Naive thymus-derived CD4-positive, alpha-beta T cell (primary cell): ENCODE results near the gene CCNYL1. TPM values are rescaled to one million over a fixed set of nuclear protein-coding genes. Genes with fewer than 3 reads are reported as not detected.
A peak's percentile ranks its signal among the peaks of the same experiment; 100 is the strongest.
"Not testable (repeated sequence)": the region's sequence is repeated elsewhere in the genome, so short reads cannot be mapped to it uniquely, and the experiment has no call there.

Experiments used
- ATAC-seq: fragments of 150-1000 bp; cut with Tn5 transposase; 2 replicates; pipeline ENCODE4 v1.10.0; 2021; ENCODE audit warnings: mild to moderate bottlenecking, moderate library complexity
- CTCF ChIA-PET: fragments of 350-600 bp; sonication (Branson Sonifier 250); formaldehyde crosslinking; loops from one replicate; lab custom pipeline; 2021; ENCODE audit warnings: antibody characterized with exemption; lab: Charles Lee
- POLR2A ChIA-PET: fragments of 350-600 bp; sonication (Branson Sonifier 250); formaldehyde crosslinking; loops from one replicate; lab custom pipeline; 2021; ENCODE audit warnings: antibody characterized with exemption, inconsistent platforms; lab: Charles Lee
- DNase-seq, 9 donors: peaks; one replicate each; pipeline versions ENCODE4 v3.0.0 to v3.0.0-alpha.2; 2020 to 2022; ENCODE audit warnings: mixed read lengths in 1 of 9
- H3K27ac ChIP-seq: one replicate; pipeline ENCODE4 v1.7.0; 2013; ENCODE audit warnings: mild to moderate bottlenecking, low read depth, low read length, moderate library complexity
- H3K27me3 ChIP-seq, 2 donors: one replicate each; pipeline ENCODE4 v1.7.0; 2013; ENCODE audit warnings: low read length in 2 of 2, mild to moderate bottlenecking in 2 of 2, moderate library complexity in 2 of 2; ENCODE audit not compliant: control insufficient read depth in 2 of 2, insufficient read depth in 2 of 2
- H3K36me3 ChIP-seq, 3 experiments: 1 replicate in 2 of 3; 2 replicates in 1 of 3; pipeline ENCODE4 v1.7.0; 2013; ENCODE audit warnings: low read length in 3 of 3, mild to moderate bottlenecking in 3 of 3, moderate library complexity in 1 of 3; ENCODE audit not compliant: insufficient read depth in 3 of 3, control insufficient read depth in 2 of 3
- H3K4me1 ChIP-seq, 2 donors: one replicate each; pipeline ENCODE4 v1.7.0; 2013; ENCODE audit warnings: low read length in 2 of 2, mild to moderate bottlenecking in 2 of 2, moderate library complexity in 1 of 2; ENCODE audit not compliant: control insufficient read depth in 2 of 2, insufficient read depth in 2 of 2
- H3K4me3 ChIP-seq: 2 replicates; pipeline ENCODE4 v1.7.0; 2013; ENCODE audit warnings: mild to moderate bottlenecking, low read length
- H3K9me3 ChIP-seq, 3 experiments: 1 replicate in 2 of 3; 2 replicates in 1 of 3; pipeline ENCODE4 v1.7.0; 2013; ENCODE audit warnings: low read length in 3 of 3; ENCODE audit not compliant: control insufficient read depth in 2 of 3
- H3K27ac Mint-ChIP-seq, 9 donors: one replicate each; pipeline ENCODE4 v1.8.0; 2020 to 2022; ENCODE audit warnings: mixed read lengths in 9 of 9, mild to moderate bottlenecking in 8 of 9, moderate library complexity in 5 of 9, inconsistent platforms in 2 of 9
- H3K27me3 Mint-ChIP-seq, 5 donors: one replicate each; pipeline ENCODE4 v1.8.0; 2021 to 2022; ENCODE audit warnings: mixed read lengths in 5 of 5, mild to moderate bottlenecking in 1 of 5
- H3K36me3 Mint-ChIP-seq, 5 donors: one replicate each; pipeline ENCODE4 v1.8.0; 2020 to 2022; ENCODE audit warnings: mixed read lengths in 5 of 5, mild to moderate bottlenecking in 3 of 5, inconsistent platforms in 1 of 5
- H3K4me1 Mint-ChIP-seq, 7 donors: one replicate each; pipeline ENCODE4 v1.8.0; 2020 to 2022; ENCODE audit warnings: mixed read lengths in 7 of 7, mild to moderate bottlenecking in 3 of 7, inconsistent platforms in 1 of 7
- H3K4me3 Mint-ChIP-seq, 10 donors: one replicate each; pipeline ENCODE4 v1.8.0; 2020 to 2022; ENCODE audit warnings: mild to moderate bottlenecking in 10 of 10, mixed read lengths in 10 of 10, moderate library complexity in 6 of 10, inconsistent platforms in 2 of 10
- H3K9me3 Mint-ChIP-seq, 11 donors: one replicate each; pipeline ENCODE4 v1.8.0; 2020 to 2022; ENCODE audit warnings: mixed read lengths in 11 of 11, mild to moderate bottlenecking in 4 of 11, inconsistent platforms in 1 of 11, moderate library complexity in 1 of 11
- intact Hi-C, 2 donors: fragments of 100-400 bp; cut with micrococcal nuclease; formaldehyde crosslinking; loops; one replicate each; pipeline ENCODE4 v1.15.1; 2023
- polyA plus RNA-seq, 2 donors: library from polyadenylated mRNA; unstranded; fragments of 300-500 nt; fragmentation: Illumina TruSeq; gene quantifications; one replicate each; pipeline ENCODE4 v1.2.3, GENCODE V29; 2021
- total RNA-seq, 6 experiments: library from RNA in 5 of 6; stranded (reverse) in 5 of 6; gene quantifications; 1 replicate in 5 of 6; 2 replicates in 1 of 6; pipeline ENCODE4 v1.2.3 and lab custom pipeline; 2021 to 2026

Gene CCNYL1
- total and polyA plus RNA-seq, 7 experiments from 2014 or later = 1.7 to 16.7 (median 9.5) TPM

- Mint-ChIP-seq H3K4me3 (no peak overlapping the region), H3K27ac (no peak overlapping the region), H3K9me3 (no peaks in the 10 kb centered on the region), H3K4me1 (peaks cover 0 to 4% (median 0%) of the 10 kb centered on the region in 7 donors), H3K27me3 (peaks cover 0 to 10% (median 0%) of the 10 kb centered on the region in 5 donors), H3K36me3 (peaks cover 0 to 4% (median 0%) of the 10 kb centered on the region in 5 donors)
- ChIA-PET POLR2A (no interaction called here), CTCF (no interaction called here)
- ATAC-seq (no peak), DNase-seq (no peak)
- Histone ChIP-seq H3K4me1 (no peaks in the 10 kb centered on the region), H3K27ac (no peak overlapping the region), H3K9me3 (no peaks in the 10 kb centered on the region), H3K4me3 (no peak overlapping the region), H3K27me3 (no peaks in the 10 kb centered on the region), H3K36me3 (no peaks in the 10 kb centered on the region)
- intact Hi-C loops = no loop called here
Measured at GRCh38 chr2:207686812-207687211, 24.6 kb upstream of the CCNYL1 start.

GRCh38 chr2:207688597-207688996 is 22.8 kb upstream of the CCNYL1 start:
- no peaks in the 10 kb centered on the region for H3K9me3 ChIP-seq
- ATAC-seq = no peak

DNA sequence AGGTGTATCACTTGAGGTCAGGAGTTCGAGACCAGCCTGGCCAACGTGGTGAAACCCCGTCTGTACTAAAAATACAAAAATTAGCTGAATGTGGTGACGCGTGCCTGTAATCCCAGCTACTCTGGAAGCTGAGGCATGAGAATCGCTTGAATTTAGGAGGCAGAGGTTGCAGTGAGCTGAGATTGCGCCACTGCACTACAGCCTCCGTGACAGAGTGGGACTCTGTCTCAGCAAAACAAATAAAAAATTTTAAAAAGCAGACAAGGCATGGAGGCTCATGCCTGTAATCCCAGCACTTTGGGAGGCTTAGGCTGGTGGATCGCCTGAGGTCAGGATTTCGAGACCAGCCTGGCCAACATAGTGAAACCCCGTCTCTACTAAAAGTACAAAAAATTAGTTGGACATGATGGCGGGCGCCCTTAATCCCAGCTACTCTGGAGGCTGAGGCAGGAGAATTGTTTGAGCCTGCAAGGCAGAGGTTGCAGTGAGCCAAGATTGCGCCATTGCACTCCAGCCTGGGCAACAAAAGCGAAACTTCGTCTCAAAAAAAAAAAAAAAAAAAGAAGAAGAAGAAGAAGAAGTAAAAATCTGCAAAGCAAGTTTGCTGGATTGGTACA is 20.5 kb upstream of the CCNYL1 start:
- H3K9me3 ChIP-seq, H3K4me1 Mint-ChIP-seq, H3K27ac ChIP-seq, H3K4me1 ChIP-seq, H3K27ac Mint-ChIP-seq, H3K4me3 Mint-ChIP-seq, H3K27me3 Mint-ChIP-seq, H3K27me3 ChIP-seq, H3K36me3 ChIP-seq, CTCF ChIA-PET, H3K9me3 Mint-ChIP-seq, DNase-seq, ATAC-seq, H3K4me3 ChIP-seq, H3K36me3 Mint-ChIP-seq: not testable (repeated sequence)
- POLR2A ChIA-PET = interaction anchor here (0.7 kb wide), 1 partner anchor 117 kb away, joined by 4 read pairs; no protein-coding TSS in a partner anchor
- intact Hi-C loops = loop anchor here in 1 of 2 donors (5.0 kb wide), 3 partner anchors 36 to 341 kb away; partner anchors contain the start of gene METTL21A

More at GRCh38 chr2:207688597-207688996, 22.8 kb upstream of the CCNYL1 start:
- peaks cover 0 to 6% (median 0%) of the 10 kb centered on the region in 5 donors for H3K27me3 Mint-ChIP-seq
- no peak overlapping the region for H3K4me3 ChIP-seq
- intact Hi-C loops = no loop called here
- H3K27ac ChIP-seq = no peak overlapping the region
- peaks cover 0 to 6% (median 5%) of the 10 kb centered on the region in 7 donors for H3K4me1 Mint-ChIP-seq
- DNase-seq = no peak
- H3K4me1 ChIP-seq = no peaks in the 10 kb centered on the region
- H3K9me3 Mint-ChIP-seq = no peaks in the 10 kb centered on the region
- H3K36me3 ChIP-seq = no peaks in the 10 kb centered on the region
- no peaks in the 10 kb centered on the region for H3K27me3 ChIP-seq
- peaks cover 0 to 4% (median 0%) of the 10 kb centered on the region in 5 donors for H3K36me3 Mint-ChIP-seq
- H3K4me3 Mint-ChIP-seq = no peak overlapping the region
- ChIA-PET POLR2A (no interaction called here), CTCF (no interaction called here)
- no peak overlapping the region for H3K27ac Mint-ChIP-seq

DNA sequence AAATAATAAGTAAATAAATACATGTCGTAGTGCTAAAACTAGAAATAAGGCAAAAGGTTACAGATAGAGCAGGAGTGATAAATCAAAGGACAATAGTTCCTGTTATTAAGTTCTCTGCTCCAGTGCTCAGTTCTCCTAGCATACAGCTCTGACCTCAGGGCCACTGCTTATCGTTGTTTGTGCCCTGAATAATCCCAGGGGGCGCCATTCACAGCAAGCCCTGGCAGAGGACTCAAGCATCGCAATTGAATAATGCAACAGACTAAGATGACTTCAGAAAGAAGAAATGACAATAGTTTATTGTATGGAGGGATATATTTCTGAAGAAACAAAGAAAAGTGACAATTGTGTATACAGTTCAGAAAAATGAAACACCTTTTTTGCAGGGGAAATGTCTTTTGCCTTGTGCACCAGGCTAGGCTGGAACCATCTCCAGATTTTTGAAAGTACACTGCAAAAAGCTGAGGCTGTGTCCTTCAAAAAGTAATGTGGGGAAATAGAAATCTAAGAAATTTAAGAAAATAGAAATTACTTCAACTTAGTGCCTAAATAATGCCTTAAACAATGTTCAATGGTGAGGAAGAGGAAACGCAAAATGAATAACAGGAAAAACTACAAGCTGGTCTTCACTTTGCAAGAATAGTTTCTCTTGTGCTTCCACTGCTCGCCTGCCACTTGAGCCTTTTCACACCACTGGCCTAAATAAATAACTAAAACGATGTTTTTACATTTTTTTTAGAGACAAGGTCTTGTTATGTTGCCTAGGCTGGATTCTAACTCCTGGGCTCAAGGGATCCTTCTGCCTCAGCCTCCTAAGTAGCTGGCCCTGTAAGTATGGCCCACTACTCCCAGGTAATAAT is 19.0 kb upstream of the CCNYL1 start:
- H3K9me3 Mint-ChIP-seq = no peaks in the 10 kb centered on the region
- peaks cover 0 to 5% (median 0%) of the 10 kb centered on the region in 5 donors for H3K27me3 Mint-ChIP-seq
- intact Hi-C loops = loop anchor here in 1 of 2 donors (1.0 to 5.0 kb wide), 7 partner anchors 19 to 1000 kb away; partner anchors contain the start of genes CCNYL1 and METTL21A
- no peaks in the 10 kb centered on the region for H3K36me3 Mint-ChIP-seq
- Histone ChIP-seq H3K9me3 (no peaks in the 10 kb centered on the region), H3K27me3 (no peaks in the 10 kb centered on the region), H3K36me3 (no peaks in the 10 kb centered on the region), H3K4me3 (no peak overlapping the region), H3K27ac (no peak overlapping the region), H3K4me1 (no peaks in the 10 kb centered on the region)
- ChIA-PET CTCF (interaction anchor here (0.9 to 1.9 kb wide), 3 partner anchors 66 to 561 kb away, joined by 3 to 6 read pairs (median 4); no protein-coding TSS in a partner anchor), POLR2A (interaction anchor here (0.7 kb wide), 1 partner anchor 19 kb away, joined by 3 read pairs; the partner anchor contains the start of gene CCNYL1)
- H3K27ac Mint-ChIP-seq = no peak overlapping the region
- peak; percentile 82 for ATAC-seq
- H3K4me3 Mint-ChIP-seq = peak overlapping the region in 2 of 10 donors; percentile 35 to 56
- peak in 8 of 9 donors; percentile 21 to 58 (median 41) for DNase-seq
- H3K4me1 Mint-ChIP-seq = peaks cover 0 to 6% (median 5%) of the 10 kb centered on the region in 7 donors

DNA sequence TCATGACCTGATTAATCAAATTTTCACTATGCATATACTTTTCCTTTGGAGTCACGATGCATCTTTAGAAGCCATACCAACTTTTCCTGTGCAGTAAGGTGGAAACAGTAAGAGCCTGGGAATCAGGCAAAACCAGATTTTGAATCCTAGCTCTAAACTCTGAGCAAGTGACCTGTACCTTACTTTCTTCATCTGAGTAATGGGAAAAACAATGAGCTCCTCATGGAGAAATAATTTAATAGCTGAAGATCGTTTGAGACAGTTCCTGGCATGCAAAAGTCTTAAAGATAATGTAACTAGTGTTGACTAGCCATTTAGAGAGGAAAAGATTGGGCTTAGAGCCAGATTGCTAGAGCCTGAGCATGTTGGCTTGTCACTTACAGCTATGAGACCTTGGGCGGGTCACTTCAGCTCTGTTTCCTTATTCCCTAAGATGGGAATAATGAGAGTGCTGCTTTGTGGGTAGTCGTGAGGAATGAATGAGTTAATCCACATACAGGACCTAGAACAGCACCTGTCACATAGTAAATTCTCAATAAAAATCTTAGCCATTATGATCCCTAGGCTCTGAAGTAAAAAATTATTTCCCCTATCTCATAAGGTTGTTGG is 17.7 kb upstream of the CCNYL1 start:
- H3K4me1 ChIP-seq = no peaks in the 10 kb centered on the region
- Mint-ChIP-seq H3K9me3 (no peaks in the 10 kb centered on the region), H3K36me3 (no peaks in the 10 kb centered on the region), H3K4me3 (no peak overlapping the region), H3K27me3 (peaks cover 0 to 5% (median 0%) of the 10 kb centered on the region in 5 donors), H3K4me1 (peaks cover 0 to 5% (median 4%) of the 10 kb centered on the region in 7 donors), H3K27ac (no peak overlapping the region)
- no peak for ATAC-seq
- no peak overlapping the region for H3K27ac ChIP-seq
- ChIA-PET POLR2A (interaction anchor here (1.6 kb wide), 1 partner anchor 164 kb away, joined by 3 read pairs; the partner anchor contains the start of gene CREB1), CTCF (no interaction called here)
- intact Hi-C loops = loop anchor here in 1 of 2 donors (2.0 to 5.0 kb wide), 4 partner anchors 34 to 1001 kb away; partner anchors contain the start of gene METTL21A
- no peak for DNase-seq
- no peaks in the 10 kb centered on the region for H3K36me3 ChIP-seq
- H3K4me3 ChIP-seq = no peak overlapping the region
- H3K27me3 ChIP-seq = no peaks in the 10 kb centered on the region
- H3K9me3 ChIP-seq = no peaks in the 10 kb centered on the region

- H3K27me3 ChIP-seq = no peaks in the 10 kb centered on the region
- DNase-seq = no peak
- H3K9me3 ChIP-seq = no peaks in the 10 kb centered on the region
- Mint-ChIP-seq H3K27me3 (peaks cover 0 to 5% (median 0%) of the 10 kb centered on the region in 5 donors), H3K27ac (no peak overlapping the region), H3K9me3 (no peaks in the 10 kb centered on the region), H3K36me3 (no peaks in the 10 kb centered on the region), H3K4me1 (peaks cover 0 to 5% (median 4%) of the 10 kb centered on the region in 7 donors), H3K4me3 (no peak overlapping the region)
- no peaks in the 10 kb centered on the region for H3K4me1 ChIP-seq
- H3K36me3 ChIP-seq = no peaks in the 10 kb centered on the region
- intact Hi-C loops = loop anchor here in 1 of 2 donors (5.0 kb wide), 3 partner anchors 32 to 337 kb away; partner anchors contain the start of gene METTL21A
- no peak for ATAC-seq
- no peak overlapping the region for H3K27ac ChIP-seq
- CTCF ChIA-PET = no interaction called here
- H3K4me3 ChIP-seq = no peak overlapping the region
- POLR2A ChIA-PET = interaction anchor here (1.6 kb wide), 1 partner anchor 165 kb away, joined by 3 read pairs; the partner anchor contains the start of gene CREB1
Measured at GRCh38 chr2:207694811-207695281, 16.6 kb upstream of the CCNYL1 start.
